Mucosa of descending colon (tissue), 3 donors: ENCODE results near the gene FKBP4. TPM values are rescaled to one million over a fixed set of nuclear protein-coding genes. Genes with fewer than 3 reads are reported as not detected.

Experiments
- ATAC-seq: fragments of 200-7000 bp; cut with Tn5 transposase; one replicate; pipeline ENCODE4 v1.9.1; 2020; ENCODE audit warnings: mild to moderate bottlenecking, moderate library complexity
- DNase-seq, 3 donors: peaks; one replicate each; pipeline ENCODE4 v3.0.0-alpha.2; 2020
- H3K36me3 ChIP-seq: fragments of 200-600 bp; one replicate; pipeline ENCODE4 v1.8.0; 2021; ENCODE audit warnings: low read depth, mild to moderate bottlenecking
- H3K4me1 ChIP-seq: fragments of 200-600 bp; one replicate; pipeline ENCODE4 v1.8.0; 2021; ENCODE audit warnings: low read depth, mild to moderate bottlenecking
- H3K4me3 ChIP-seq: fragments of 200-600 bp; one replicate; pipeline ENCODE4 v1.8.0; 2021; ENCODE audit warnings: mild to moderate bottlenecking
- H3K9me3 ChIP-seq: fragments of 200-600 bp; one replicate; pipeline ENCODE4 v1.8.0; 2021; ENCODE audit warnings: mild to moderate bottlenecking
- CTCF ChIP-seq: fragments of 200-600 bp; IDR thresholded peaks from one replicate; pipeline ENCODE4 v1.8.0; 2022; ENCODE audit warnings: antibody characterized with exemption, mild to moderate bottlenecking
- intact Hi-C, 2 donors: fragments of 100-400 bp; cut with DNase I in 1 of 2; cut with micrococcal nuclease in 1 of 2; formaldehyde crosslinking; loops; one replicate each; pipeline versions ENCODE4 v1.11.0 to v1.11.1; 2022; cut with DNase I, micrococcal nuclease
- total RNA-seq, 3 donors: library from RNA; stranded (reverse); fragmentation: NEBNext Ultra II Directional in 2 of 3; extraction: Animal tissue kit (Norgen Biotek cat#: 25700) in 2 of 3; gene quantifications; one replicate each; pipeline versions ENCODE4 v1.2.1 to v1.2.4, GENCODE V29; 2021 to 2023
- donor health status: DM: no; HTN: no; CAD: no; lungs with moderate emphysema.
- donor health status: DM: no; HTN: no; CAD: no.
- donor health status: DM: no; HTN: yes; CAD: no.

FKBP4 gene
- total RNA-seq, 3 donors from 2014 or later: 58.2 to 79.7 (median 76.0) TPM

- peak overlapping the region; percentile 88 for H3K4me3 ChIP-seq
- ATAC-seq (peak; percentile 64), DNase-seq (peak in 1 of 3 donors; percentile 48)
- no peaks in the 10 kb centered on the region for H3K36me3 ChIP-seq
- no peaks in the 10 kb centered on the region for H3K9me3 ChIP-seq
- intact Hi-C loops: no loop called here
- peaks cover 7% of the 10 kb centered on the region for H3K4me1 ChIP-seq
- no peak for TF ChIP-seq CTCF
Observed at GRCh38 chr12:2794191-2794735, 507 bp upstream of the FKBP4 start.

- Histone ChIP-seq H3K4me3 (peak overlapping the region; percentile 88), H3K9me3 (no peaks in the 10 kb centered on the region), H3K4me1 (peaks cover 7% of the 10 kb centered on the region), H3K36me3 (peaks cover 4% of the 10 kb centered on the region)
- ATAC-seq: peak; percentile 84
- TF ChIP-seq CTCF: no peak
- peak; percentile 87 to 88 (median 88) for DNase-seq
- intact Hi-C loops: no loop called here
Observed at GRCh38 chr12:2795291-2796186, 769 bp downstream of the FKBP4 start.

GRCh38 chr12:2796187-2796666, 1.5 kb downstream of the FKBP4 start:
- Histone ChIP-seq H3K4me3 (peak overlapping the region; percentile 88), H3K9me3 (no peaks in the 10 kb centered on the region), H3K4me1 (peaks cover 7% of the 10 kb centered on the region), H3K36me3 (peaks cover 4% of the 10 kb centered on the region)
- no peak for TF ChIP-seq CTCF
- DNase-seq (peak in 1 of 3 donors; percentile 48), ATAC-seq (peak; percentile 42)
- intact Hi-C loops: no loop called here

- intact Hi-C loops: no loop called here
- peaks cover 7% of the 10 kb centered on the region for H3K4me1 ChIP-seq
- ATAC-seq (no peak), DNase-seq (no peak)
- no peak overlapping the region for H3K4me3 ChIP-seq
- H3K36me3 ChIP-seq: peaks cover 4% of the 10 kb centered on the region
- no peak for TF ChIP-seq CTCF
- H3K9me3 ChIP-seq: no peaks in the 10 kb centered on the region
Observed at GRCh38 chr12:2797721-2798418, 3.1 kb downstream of the FKBP4 start.

GRCh38 chr12:2800046-2800570, 5.3 kb downstream of the FKBP4 start:
- H3K4me3 ChIP-seq: no peak overlapping the region
- ATAC-seq: no peak
- intact Hi-C loops: no loop called here
- DNase-seq: no peak
- H3K4me1 ChIP-seq: peaks cover 4% of the 10 kb centered on the region
- H3K9me3 ChIP-seq: no peaks in the 10 kb centered on the region
- no peak for TF ChIP-seq CTCF
- peaks cover 10% of the 10 kb centered on the region for H3K36me3 ChIP-seq
